Stimulated activated CD8-positive, alpha-beta memory T cell treated with anti-CD3 and anti-CD28 coated beads, Interleukin-15, amount 100 ng/mL, for 48 hours (primary cell): ENCODE measurements around the gene SLC37A1.

Source experiments
- DNase-seq, 2 donors: peaks; one replicate each; pipeline ENCODE4 v3.0.0-alpha.2; 2020; ENCODE audit warnings: low read depth in 2 of 2

SLC37A1 gene

GRCh38 chr21:42527127-42527488 is 13.5 kb downstream of the SLC37A1 start:
- no peak for DNase-seq

GRCh38 chr21:42527489-42528158 is 14.0 kb downstream of the SLC37A1 start:
- DNase-seq = peak in 1 of 2 donors; percentile 48

GRCh38 chr21:42530167-42530518 is 16.5 kb downstream of the SLC37A1 start:
- DNase-seq = no peak

GRCh38 chr21:42531771-42532170 is 18.1 kb downstream of the SLC37A1 start:
- no peak for DNase-seq

- no peak for DNase-seq
Measured at GRCh38 chr21:42532466-42533181, 19.0 kb downstream of the SLC37A1 start.

- DNase-seq = no peak
Measured at GRCh38 chr21:42533306-42533962, 19.8 kb downstream of the SLC37A1 start.

- DNase-seq = no peak
Measured at GRCh38 chr21:42533963-42534355, 20.3 kb downstream of the SLC37A1 start.

GRCh38 chr21:42534421-42535378 is 21.0 kb downstream of the SLC37A1 start:
- no peak for DNase-seq

- no peak for DNase-seq
Measured at GRCh38 chr21:42535602-42536171, 22.0 kb downstream of the SLC37A1 start.

GRCh38 chr21:42536601-42537000 is 22.9 kb downstream of the SLC37A1 start:
- DNase-seq = no peak

GRCh38 chr21:42537106-42537742 is 23.6 kb downstream of the SLC37A1 start:
- DNase-seq = no peak

- no peak for DNase-seq
Measured at GRCh38 chr21:42538479-42539275, 25.0 kb downstream of the SLC37A1 start.

- no peak for DNase-seq
Measured at GRCh38 chr21:42539342-42539741, 25.7 kb downstream of the SLC37A1 start.

- DNase-seq = no peak
Measured at GRCh38 chr21:42539931-42540343, 26.3 kb downstream of the SLC37A1 start.

GRCh38 chr21:42540396-42540795 is 26.7 kb downstream of the SLC37A1 start:
- DNase-seq = no peak

- no peak for DNase-seq
Measured at GRCh38 chr21:42541174-42541573, 27.5 kb downstream of the SLC37A1 start.

GRCh38 chr21:42541618-42542017 is 28.0 kb downstream of the SLC37A1 start:
- DNase-seq = no peak

GRCh38 chr21:42542196-42542595 is 28.5 kb downstream of the SLC37A1 start:
- DNase-seq = no peak

- no peak for DNase-seq
Measured at GRCh38 chr21:42542596-42542995, 28.9 kb downstream of the SLC37A1 start.
